Mucosa of gallbladder (tissue), 1 donor: ENCODE measurements around the gene ALG9. TPM values are rescaled to one million over a fixed set of nuclear protein-coding genes. Genes with fewer than 3 reads are reported as not detected.

ENCODE experiments used
- DNase-seq: peaks from one replicate; pipeline ENCODE4 v3.0.0-alpha.2; 2020; ENCODE audit warnings: low spot score
- total RNA-seq: library from RNA; stranded (reverse); gene quantifications from one replicate; pipeline ENCODE4 v1.2.1, GENCODE V29; 2021
- donor health status: DM: no; HTN: no; CAD: no.

ALG9 gene
- total RNA-seq, 1 donor from 2014 or later = 42.4 TPM

GRCh38 chr11:111835665-111836064 lies 35.7 kb downstream of the ALG9 start:
- DNase-seq = no peak

GRCh38 chr11:111834432-111835163 lies 36.8 kb downstream of the ALG9 start:
- no peak for DNase-seq

- DNase-seq = no peak
Observed at GRCh38 chr11:111833524-111833923, 37.9 kb downstream of the ALG9 start.

- DNase-seq = no peak
Observed at GRCh38 chr11:111829185-111829968, 42.0 kb downstream of the ALG9 start.

GRCh38 chr11:111826322-111826950 lies 44.9 kb downstream of the ALG9 start:
- DNase-seq = no peak

- DNase-seq = no peak
Observed at GRCh38 chr11:111823629-111824028, 47.8 kb downstream of the ALG9 start.

GRCh38 chr11:111823131-111823530 lies 48.2 kb downstream of the ALG9 start:
- DNase-seq = no peak

GRCh38 chr11:111819829-111820237 lies 51.5 kb downstream of the ALG9 start:
- peak; percentile 51 for DNase-seq

- DNase-seq = peak; percentile 23
Observed at GRCh38 chr11:111819161-111819828, 52.1 kb downstream of the ALG9 start.

- DNase-seq = no peak
Observed at GRCh38 chr11:111815489-111815888, 55.9 kb downstream of the ALG9 start.

GRCh38 chr11:111814557-111815320 lies 56.6 kb downstream of the ALG9 start:
- DNase-seq = no peak

- DNase-seq = no peak
Observed at GRCh38 chr11:111814106-111814505, 57.3 kb downstream of the ALG9 start.

- DNase-seq = no peak
Observed at GRCh38 chr11:111812211-111812610, 59.2 kb downstream of the ALG9 start.

GRCh38 chr11:111811445-111811844 lies 59.9 kb downstream of the ALG9 start:
- DNase-seq = no peak

- no peak for DNase-seq
Observed at GRCh38 chr11:111808834-111809233, 62.5 kb downstream of the ALG9 start.

- DNase-seq = no peak
Observed at GRCh38 chr11:111808063-111808588, 63.3 kb downstream of the ALG9 start.

GRCh38 chr11:111807076-111807475 lies 64.3 kb downstream of the ALG9 start:
- DNase-seq = no peak

- DNase-seq = no peak
Observed at GRCh38 chr11:111801135-111801534, 70.2 kb downstream of the ALG9 start.

GRCh38 chr11:111798279-111798678 lies 73.1 kb downstream of the ALG9 start:
- no peak for DNase-seq

- no peak for DNase-seq
Observed at GRCh38 chr11:111797145-111797581, 74.2 kb downstream of the ALG9 start.

GRCh38 chr11:111796696-111797095 lies 74.7 kb downstream of the ALG9 start:
- no peak for DNase-seq
